Tibial nerve (tissue), 4 donors: ENCODE data around the gene LTBP1.
A peak's percentile ranks its signal among the peaks of the same experiment; 100 is the strongest.

Experiments
- CTCF ChIP-seq, 5 experiments: fragments of 200-600 bp in 3 of 5; fragments of 450-650 bp in 2 of 5; sonication (generic) in 3 of 5; IDR thresholded peaks; one replicate each; pipeline ENCODE4 v1.5.1; 2016 to 2019; ENCODE audit warnings: antibody characterized with exemption in 5 of 5, mild to moderate bottlenecking in 3 of 5, moderate library complexity in 2 of 5
- EP300 ChIP-seq, 2 donors: sonication (generic); formaldehyde crosslinking; IDR thresholded peaks; one replicate each; pipeline ENCODE4 v1.6.1; 2017; ENCODE audit warnings: antibody characterized with exemption in 2 of 2, mild to moderate bottlenecking in 1 of 2
- POLR2A ChIP-seq, 2 donors: fragments of 450-650 bp; IDR thresholded peaks; one replicate each; pipeline ENCODE4 v1.6.1; 2017; ENCODE audit warnings: antibody characterized with exemption in 2 of 2, mild to moderate bottlenecking in 2 of 2, moderate library complexity in 2 of 2

- TF ChIP-seq CTCF (IDR thresholded peaks at IDR 0.05) (peak; percentile 42 to 78 (median 55)), EP300 (IDR thresholded peaks at IDR 0.05) (peak; percentile 17 to 35), POLR2A (IDR thresholded peaks at IDR 0.05) (peak; percentile 10 to 29)
These were observed at the start of gene LTBP1 for GRCh38 chr2:32946314-32947075.
